K562 (cell line): ENCODE measurements around the gene SERPINF2. TPM values are rescaled to one million over a fixed set of nuclear protein-coding genes. Genes with fewer than 3 reads are reported as not detected.

Experiments
- ATAC-seq: fragments of 200-7000 bp; cut with Tn5 transposase; 3 replicates; pipeline ENCODE4 v1.9.1; 2020; ENCODE audit warnings: moderate library complexity
- BruUV-seq: library from RNA; stranded (reverse); fragments of 400-500 nt; replicated peaks from 2 replicates; lab custom pipeline; 2021; lab: Mats Ljungman, UMichigan
- CTCF ChIA-PET: fragments of 300-600 bp; formaldehyde crosslinking; extraction: SDS; loops from one replicate; lab custom pipeline; 2021; ENCODE audit warnings: low intra/inter-chr PET ratio; lab: Yijun Ruan, JAX
- POLR2A ChIA-PET: fragments of 300-600, 350-650 bp; sonication (Branson Sonifier 250); formaldehyde crosslinking; extraction: SDS; loops from one replicate; lab custom pipeline; 2021; ENCODE audit warnings: antibody characterized with exemption, inconsistent platforms; lab: Yijun Ruan, JAX
- DNase-seq, 4 experiments: peaks; one replicate each; pipeline versions ENCODE4 v3.0.0 to v3.0.0-alpha.2; 2011 to 2018; ENCODE audit warnings: low spot score in 3 of 4, mixed read lengths in 3 of 4; ENCODE audit errors: extremely low read depth in 1 of 4
- FAIRE-seq: peaks from 2 replicates; lab custom pipeline; 2011; peaks lifted over from hg19 to GRCh38; lab: Jason Lieb, UNC
- H2AFZ ChIP-seq: 2 replicates; pipeline ENCODE4 v1.6.0; 2011; ENCODE audit warnings: low read depth, low read length, control low read depth, inconsistent platforms
- H3K27ac ChIP-seq: fragments of 200-600 bp; 3 replicates; pipeline ENCODE4 v1.8.0; 2011; ENCODE audit warnings: low read depth, mild to moderate bottlenecking, control low read depth, inconsistent platforms, low read length, moderate library complexity, mixed read lengths; ENCODE audit errors: extremely low read depth
- H3K27me3 ChIP-seq, 2 experiments: fragments of 300-600 bp in 1 of 2; 2 replicates in 1 of 2; 3 replicates in 1 of 2; pipeline versions ENCODE4 v1.6.0 to v1.8.0; 2011; ENCODE audit warnings: inconsistent platforms in 2 of 2, low read length in 2 of 2, mild to moderate bottlenecking in 1 of 2, mixed read lengths in 1 of 2, moderate library complexity in 1 of 2; ENCODE audit not compliant: control insufficient read depth in 2 of 2, insufficient read depth in 2 of 2
- H3K36me3 ChIP-seq: fragments of 300-600 bp; 3 replicates; pipeline ENCODE4 v1.8.0; 2011; ENCODE audit warnings: mild to moderate bottlenecking, low read length, inconsistent platforms; ENCODE audit not compliant: control insufficient read depth, insufficient read depth
- H3K4me1 ChIP-seq, 2 experiments: fragments of 200-600 bp in 1 of 2; replicated peaks in 1 of 2; 2 replicates in 1 of 2; 3 replicates in 1 of 2; pipeline versions ENCODE4 v1.5.1 to v1.8.0; 2011; ENCODE audit warnings: inconsistent platforms in 2 of 2, low read length in 2 of 2, mild to moderate bottlenecking in 1 of 2, mixed read lengths in 1 of 2, moderate library complexity in 1 of 2; ENCODE audit not compliant: control insufficient read depth in 2 of 2, insufficient read depth in 2 of 2
- H3K4me2 ChIP-seq: 2 replicates; pipeline ENCODE4 v1.6.1; 2011; ENCODE audit warnings: low read length, control low read depth, inconsistent platforms, mixed read lengths; ENCODE audit not compliant: insufficient read depth
- H3K4me3 ChIP-seq: fragments of 200-600 bp; sonication (generic), shearing (Covaris generic); 2 replicates; pipeline ENCODE4 v1.5.1; 2016; ENCODE audit warnings: control low read depth, inconsistent platforms
- H3K79me2 ChIP-seq: fragments of 200-600 bp; 3 replicates; pipeline ENCODE4 v1.8.0; 2011; ENCODE audit warnings: low read length, inconsistent platforms; ENCODE audit not compliant: control insufficient read depth, insufficient read depth
- H3K9ac ChIP-seq, 2 experiments: 2 replicates each; pipeline versions ENCODE4 v1.6.0 to v1.6.1; 2011; ENCODE audit warnings: low read depth in 2 of 2, low read length in 2 of 2, control low read depth in 1 of 2, inconsistent platforms in 1 of 2, mild to moderate bottlenecking in 1 of 2, mixed read lengths in 1 of 2; ENCODE audit not compliant: insufficient read depth in 1 of 2
- H3K9me1 ChIP-seq: one replicate; pipeline ENCODE4 v1.6.0; 2011; ENCODE audit warnings: inconsistent platforms, mild to moderate bottlenecking, low read length, moderate library complexity; ENCODE audit not compliant: control insufficient read depth, insufficient read depth
- H3K9me3 ChIP-seq: replicated peaks from 2 replicates; pipeline ENCODE4 v1.5.1; 2011; ENCODE audit warnings: low read depth, low read length, inconsistent platforms; ENCODE audit not compliant: control insufficient read depth, insufficient read depth
- H4K20me1 ChIP-seq: replicated peaks from 2 replicates; pipeline ENCODE4 v1.6.1; 2011; ENCODE audit warnings: low read length, inconsistent platforms, mixed read lengths; ENCODE audit not compliant: control insufficient read depth, insufficient read depth
- CBX5 ChIP-seq: IDR thresholded peaks from 2 replicates; pipeline ENCODE4 v1.6.1; 2014; ENCODE audit warnings: low read depth, borderline replicate concordance
- EWSR1 ChIP-seq: fragments of 450-650 bp; IDR thresholded peaks from 2 replicates; pipeline ENCODE4 v1.6.1; 2018; ENCODE audit warnings: borderline replicate concordance, mild to moderate bottlenecking, low read depth, moderate library complexity; ENCODE audit not compliant: partially characterized antibody
- FUS ChIP-seq: fragments of 200-400 bp; formaldehyde crosslinking; optimal IDR thresholded peaks from 2 replicates; pipeline ENCODE3; 2017; ENCODE audit warnings: low read depth, low read length
- HDAC8 ChIP-seq: fragments of 450-650 bp; IDR thresholded peaks from 2 replicates; pipeline ENCODE4 v1.6.1; 2016; ENCODE audit warnings: mild to moderate bottlenecking, missing genetic modification characterization, moderate library complexity, missing compliant biosample characterization
- NFATC3 ChIP-seq: fragments of 450-650 bp; IDR thresholded peaks from 2 replicates; pipeline ENCODE4 v1.6.1; 2017; ENCODE audit warnings: mild to moderate bottlenecking
- NR3C1 ChIP-seq: sonication (generic); formaldehyde crosslinking; IDR thresholded peaks from 2 replicates; pipeline ENCODE4 v1.8.1; 2022; ENCODE audit warnings: missing genetic modification reagents
- SNRNP70 ChIP-seq: fragments of 200-400 bp; formaldehyde crosslinking; optimal IDR thresholded peaks from 2 replicates; pipeline ENCODE3; 2017; ENCODE audit warnings: low read depth, low read length
- TGIF2 ChIP-seq: sonication (generic); formaldehyde crosslinking; IDR thresholded peaks from 2 replicates; pipeline ENCODE4 v1.8.1; 2022; ENCODE audit warnings: mild to moderate bottlenecking, missing genetic modification reagents, moderate library complexity
- ZKSCAN8 ChIP-seq: fragments of 200-800 bp; sonication (Bioruptor generic); IDR thresholded peaks from 2 replicates; pipeline ENCODE4 v1.6.1; 2016; ENCODE audit warnings: missing genetic modification characterization, missing compliant biosample characterization
- ZNF282 ChIP-seq: sonication (generic); formaldehyde crosslinking; IDR thresholded peaks from 2 replicates; pipeline ENCODE4 v1.8.1; 2023; ENCODE audit warnings: missing genetic modification reagents
- WGBS: fragments of 100-300 bp; shearing (Covaris generic); methylation state at CpG from one replicate; pipeline ENCODE4 v1.1.6; 2016; ENCODE audit warnings: low coverage, mixed read lengths; ENCODE audit not compliant: insufficient coverage; ENCODE audit errors: missing lambda C conversion rate; 5-methylcytosine and 5-hydroxymethylcytosine counted together
- in situ Hi-C: fragments of 300-500 bp; cut with MboI; formaldehyde crosslinking; loops from 4 replicates; pipeline ENCODE4 v1.15.0; 2018; ENCODE audit warnings: inconsistent platforms, mixed read lengths
- intact Hi-C: fragments of 100-400 bp; cut with micrococcal nuclease; formaldehyde crosslinking; loops from 2 replicates; pipeline ENCODE4 v1.14.2; 2022
- polyA plus RNA-seq, 8 experiments: library from polyadenylated mRNA; depleted of rRNA in 4 of 8; stranded (reverse) in 5 of 8; unstranded in 3 of 8; fragments of >200 nt; fragmentation: Nextera tagmentation in 2 of 8; fragmentation: Illumina TruSeq in 1 of 8; extraction: Ambion mirVana in 2 of 8; extraction: Trizol in 1 of 8; gene quantifications; 2 replicates each; pipeline versions ENCODE4 v1.2.1 to v1.2.3, GENCODE V29; 2011 to 2014; ENCODE audit warnings: inconsistent platforms in 1 of 8, missing spikeins in 1 of 8
- total RNA-seq, 7 experiments: library from RNA; depleted of rRNA in 6 of 7; stranded (reverse); fragments of >200 nt in 6 of 7; fragmentation: Illumina TruSeq in 2 of 7; extraction: Trizol in 2 of 7; gene quantifications; 2 replicates each; pipeline versions ENCODE4 v1.2.1 to v1.2.3, GENCODE V29; 2011 to 2021; ENCODE audit warnings: low replicate concordance in 1 of 7
- TF ChIP-seq, protein P1 (sequence below), 2 experiments: fragments of 450-650 bp in 1 of 2; sonication (generic) in 1 of 2; formaldehyde crosslinking in 1 of 2; IDR thresholded peaks in 1 of 2; conservative IDR thresholded peaks in 1 of 2; 2 replicates each; pipeline versions ENCODE4 v1.6.1 to v1.8.1; 2016 to 2023; ENCODE audit warnings: mild to moderate bottlenecking in 2 of 2, moderate library complexity in 2 of 2, inconsistent platforms in 1 of 2, missing genetic modification reagents in 1 of 2
- TF ChIP-seq, protein P2 (sequence below): sonication (generic); formaldehyde crosslinking; IDR thresholded peaks from 2 replicates; pipeline ENCODE4 v1.8.0; 2022; ENCODE audit warnings: mild to moderate bottlenecking, missing genetic modification reagents, borderline replicate concordance
- TF ChIP-seq, protein P3 (sequence below): IDR thresholded peaks from 2 replicates; pipeline ENCODE4 v1.6.1; 2014; ENCODE audit warnings: antibody characterized with exemption
- TF ChIP-seq, protein P4 (sequence below), 3 experiments: IDR thresholded peaks in 2 of 3; conservative IDR thresholded peaks in 1 of 3; 2 replicates each; pipeline ENCODE4 v1.5.1; 2011 to 2012; ENCODE audit warnings: low read length in 3 of 3, mild to moderate bottlenecking in 3 of 3, control low read depth in 2 of 3, improper control_type of control experiment in 1 of 3, inconsistent platforms in 1 of 3, low read depth in 1 of 3, mixed read lengths in 1 of 3, moderate library complexity in 1 of 3; ENCODE audit not compliant: insufficient read depth in 2 of 3

Gene SERPINF2
- total and polyA plus RNA-seq, 9 of the 15 experiments (the other 6 are each of a cell fraction or from before 2014, with no cell fraction given) = 0.22 TPM; not detected in 8

DNA sequence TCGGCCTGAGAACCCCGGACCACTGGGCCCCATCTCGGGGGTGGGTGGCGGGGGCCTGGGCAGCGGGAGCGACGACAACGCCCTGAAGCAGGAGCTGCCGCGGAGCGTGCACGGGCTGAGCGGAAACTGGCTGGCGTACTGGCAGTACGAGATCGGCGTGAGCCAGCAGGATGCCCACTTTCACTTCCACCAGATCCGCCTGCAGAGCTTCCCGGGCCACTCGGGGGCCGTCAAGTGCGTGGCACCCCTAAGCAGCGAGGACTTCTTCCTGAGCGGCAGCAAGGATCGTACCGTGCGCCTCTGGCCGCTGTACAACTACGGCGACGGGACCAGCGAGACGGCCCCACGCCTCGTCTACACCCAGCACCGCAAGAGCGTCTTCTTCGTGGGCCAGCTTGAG, 8.9 kb upstream of the SERPINF2 start (continued):
- TF ChIP-seq ZKSCAN8 = no peak
- TF ChIP-seq, all 486 proteins: peak for 2

DNA sequence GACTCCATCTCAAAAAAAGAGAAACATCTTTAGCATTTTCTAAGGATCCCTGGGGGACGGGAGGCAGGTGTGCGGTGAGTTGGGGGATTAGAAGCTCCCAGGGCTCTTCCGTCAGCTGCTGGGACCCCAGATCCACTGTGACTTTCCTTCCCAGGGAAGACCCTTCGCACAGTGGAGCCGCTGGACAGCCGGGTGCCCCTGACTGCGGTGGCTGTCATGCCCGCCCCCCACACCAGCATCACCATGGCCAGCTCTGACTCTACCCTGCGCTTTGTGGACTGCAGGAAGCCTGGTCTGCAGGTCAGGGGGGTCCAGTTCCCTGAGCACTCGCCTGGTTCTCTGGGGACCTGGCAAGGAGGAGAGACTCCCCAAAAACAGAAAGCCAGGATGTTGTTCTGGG, 7.3 kb upstream of the SERPINF2 start:
- ChIA-PET CTCF (no interaction called here), POLR2A (interaction anchor here (3.6 kb wide), 1 partner anchor 18 kb away, joined by 16 read pairs; no protein-coding TSS in a partner anchor)
- DNase-seq (no peak), FAIRE-seq (no peak), ATAC-seq (no peak)
- H3K9ac ChIP-seq = no peak overlapping the region
- H3K4me2 ChIP-seq = no peak overlapping the region
- H2AFZ ChIP-seq = no peak overlapping the region
- peaks cover 4% of the 10 kb centered on the region; the same call in 1 of the 3 replicates for H3K79me2 ChIP-seq
- H3K4me1 ChIP-seq = peaks cover 17 to 62% of the 10 kb centered on the region in 2 experiments
- in situ Hi-C loops (no loop called here), intact Hi-C loops (no loop called here)
- H3K27me3 ChIP-seq = no peaks in the 10 kb centered on the region
- 93% methylated on average over 5 of the region's 10 CpGs for WGBS
- no peaks in the 10 kb centered on the region for H4K20me1 ChIP-seq
- peaks cover 16% of the 10 kb centered on the region; the same call in 1 of the 3 replicates for H3K36me3 ChIP-seq
- no peaks in the 10 kb centered on the region for H3K9me3 ChIP-seq
- no peak overlapping the region for H3K4me3 ChIP-seq
- BruUV-seq = no TSS peak
- no peaks in the 10 kb centered on the region for H3K9me1 ChIP-seq
- no peak overlapping the region for H3K27ac ChIP-seq
- TF ChIP-seq SNRNP70 (no peak), HDAC8 (tag) (no peak), FUS (no peak), CBX5 (no peak), ZNF282 (CRISPR knock-in tag) (no peak), NFATC3 (no peak), TGIF2 (CRISPR knock-in tag) (no peak), EWSR1 (no peak), NR3C1 (CRISPR knock-in tag) (no peak)
- TF ChIP-seq, protein P1, sequence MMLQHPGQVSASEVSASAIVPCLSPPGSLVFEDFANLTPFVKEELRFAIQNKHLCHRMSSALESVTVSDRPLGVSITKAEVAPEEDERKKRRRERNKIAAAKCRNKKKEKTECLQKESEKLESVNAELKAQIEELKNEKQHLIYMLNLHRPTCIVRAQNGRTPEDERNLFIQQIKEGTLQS (IDR thresholded peaks at IDR 0.05) = no peak
- TF ChIP-seq, protein P1 (CRISPR knock-in tag; conservative IDR thresholded peaks at IDR 0.05) = no peak
- TF ChIP-seq, protein P2, sequence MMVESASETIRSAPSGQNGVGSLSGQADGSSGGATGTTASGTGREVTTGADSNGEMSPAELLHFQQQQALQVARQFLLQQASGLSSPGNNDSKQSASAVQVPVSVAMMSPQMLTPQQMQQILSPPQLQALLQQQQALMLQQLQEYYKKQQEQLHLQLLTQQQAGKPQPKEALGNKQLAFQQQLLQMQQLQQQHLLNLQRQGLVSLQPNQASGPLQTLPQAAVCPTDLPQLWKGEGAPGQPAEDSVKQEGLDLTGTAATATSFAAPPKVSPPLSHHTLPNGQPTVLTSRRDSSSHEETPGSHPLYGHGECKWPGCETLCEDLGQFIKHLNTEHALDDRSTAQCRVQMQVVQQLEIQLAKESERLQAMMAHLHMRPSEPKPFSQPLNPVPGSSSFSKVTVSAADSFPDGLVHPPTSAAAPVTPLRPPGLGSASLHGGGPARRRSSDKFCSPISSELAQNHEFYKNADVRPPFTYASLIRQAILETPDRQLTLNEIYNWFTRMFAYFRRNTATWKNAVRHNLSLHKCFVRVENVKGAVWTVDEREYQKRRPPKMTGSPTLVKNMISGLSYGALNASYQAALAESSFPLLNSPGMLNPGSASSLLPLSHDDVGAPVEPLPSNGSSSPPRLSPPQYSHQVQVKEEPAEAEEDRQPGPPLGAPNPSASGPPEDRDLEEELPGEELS (CRISPR knock-in tag) = no peak
- TF ChIP-seq, protein P3, sequence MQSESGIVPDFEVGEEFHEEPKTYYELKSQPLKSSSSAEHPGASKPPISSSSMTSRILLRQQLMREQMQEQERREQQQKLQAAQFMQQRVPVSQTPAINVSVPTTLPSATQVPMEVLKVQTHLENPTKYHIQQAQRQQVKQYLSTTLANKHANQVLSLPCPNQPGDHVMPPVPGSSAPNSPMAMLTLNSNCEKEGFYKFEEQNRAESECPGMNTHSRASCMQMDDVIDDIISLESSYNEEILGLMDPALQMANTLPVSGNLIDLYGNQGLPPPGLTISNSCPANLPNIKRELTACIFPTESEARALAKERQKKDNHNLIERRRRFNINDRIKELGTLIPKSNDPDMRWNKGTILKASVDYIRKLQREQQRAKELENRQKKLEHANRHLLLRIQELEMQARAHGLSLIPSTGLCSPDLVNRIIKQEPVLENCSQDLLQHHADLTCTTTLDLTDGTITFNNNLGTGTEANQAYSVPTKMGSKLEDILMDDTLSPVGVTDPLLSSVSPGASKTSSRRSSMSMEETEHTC = no peak
- TF ChIP-seq, protein P4, sequence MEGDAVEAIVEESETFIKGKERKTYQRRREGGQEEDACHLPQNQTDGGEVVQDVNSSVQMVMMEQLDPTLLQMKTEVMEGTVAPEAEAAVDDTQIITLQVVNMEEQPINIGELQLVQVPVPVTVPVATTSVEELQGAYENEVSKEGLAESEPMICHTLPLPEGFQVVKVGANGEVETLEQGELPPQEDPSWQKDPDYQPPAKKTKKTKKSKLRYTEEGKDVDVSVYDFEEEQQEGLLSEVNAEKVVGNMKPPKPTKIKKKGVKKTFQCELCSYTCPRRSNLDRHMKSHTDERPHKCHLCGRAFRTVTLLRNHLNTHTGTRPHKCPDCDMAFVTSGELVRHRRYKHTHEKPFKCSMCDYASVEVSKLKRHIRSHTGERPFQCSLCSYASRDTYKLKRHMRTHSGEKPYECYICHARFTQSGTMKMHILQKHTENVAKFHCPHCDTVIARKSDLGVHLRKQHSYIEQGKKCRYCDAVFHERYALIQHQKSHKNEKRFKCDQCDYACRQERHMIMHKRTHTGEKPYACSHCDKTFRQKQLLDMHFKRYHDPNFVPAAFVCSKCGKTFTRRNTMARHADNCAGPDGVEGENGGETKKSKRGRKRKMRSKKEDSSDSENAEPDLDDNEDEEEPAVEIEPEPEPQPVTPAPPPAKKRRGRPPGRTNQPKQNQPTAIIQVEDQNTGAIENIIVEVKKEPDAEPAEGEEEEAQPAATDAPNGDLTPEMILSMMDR (IDR thresholded peaks at IDR 0.05 in 2 of 3, conservative IDR thresholded peaks at IDR 0.05 in 1 of 3; ENCODE audit: insufficient read depth in 2 of 3, low read depth in 1 of 3, low read length in 3 of 3) = no peak
